GM23338 (cell line): ENCODE data around the gene PSMG1. TPM values are rescaled to one million over a fixed set of nuclear protein-coding genes. Genes with fewer than 3 reads are reported as not detected.

Experiments used
- ATAC-seq: fragments of 200-7000 bp; cut with Tn5 transposase; 3 replicates; pipeline ENCODE4 v1.9.1; 2020
- DNase-seq: peaks from one replicate; pipeline ENCODE4 v3.0.0-alpha.2; 2015; ENCODE audit warnings: low spot score
- H2AFZ ChIP-seq: fragments of 200-600 bp; sonication (generic); 2 replicates; pipeline ENCODE4 v1.8.0; 2016; ENCODE audit warnings: antibody characterized with exemption, mild to moderate bottlenecking, moderate library complexity
- H3F3A ChIP-seq: fragments of 200-600 bp; sonication (generic); replicated peaks from 2 replicates; pipeline ENCODE4 v1.8.0; 2017; ENCODE audit warnings: antibody characterized with exemption, mixed run types, low read depth
- H3K27ac ChIP-seq: fragments of 200-600 bp; sonication (generic); 2 replicates; pipeline ENCODE4 v1.6.1; 2016; ENCODE audit warnings: low read depth
- H3K27me3 ChIP-seq: fragments of 200-600 bp; sonication (generic); 2 replicates; pipeline ENCODE4 v1.8.0; 2016; ENCODE audit warnings: mild to moderate bottlenecking, mixed run types, moderate library complexity; ENCODE audit not compliant: insufficient read depth
- H3K36me3 ChIP-seq: fragments of 200-600 bp; sonication (generic); 2 replicates; pipeline ENCODE4 v1.8.0; 2016; ENCODE audit warnings: mild to moderate bottlenecking; ENCODE audit not compliant: insufficient read depth
- H3K4me1 ChIP-seq: fragments of 200-600 bp; sonication (generic); 2 replicates; pipeline ENCODE4 v1.8.0; 2016; ENCODE audit warnings: mild to moderate bottlenecking, moderate library complexity; ENCODE audit not compliant: insufficient read depth
- H3K4me2 ChIP-seq: fragments of 200-600 bp; sonication (generic); 2 replicates; pipeline ENCODE4 v1.7.1; 2017; ENCODE audit warnings: mixed run types
- H3K4me3 ChIP-seq: fragments of 200-600 bp; sonication (generic); 2 replicates; pipeline ENCODE4 v1.6.1; 2016; ENCODE audit warnings: mixed run types
- H3K79me2 ChIP-seq: fragments of 200-600 bp; sonication (generic); replicated peaks from 2 replicates; pipeline ENCODE4 v1.8.0; 2017; ENCODE audit warnings: mild to moderate bottlenecking; ENCODE audit not compliant: insufficient read depth
- H3K9me2 ChIP-seq: fragments of 200-600 bp; sonication (generic); 2 replicates; pipeline ENCODE4 v1.8.0; 2017; ENCODE audit not compliant: insufficient read depth
- H4K20me1 ChIP-seq: fragments of 200-600 bp; sonication (generic); replicated peaks from 2 replicates; pipeline ENCODE4 v1.8.0; 2017; ENCODE audit warnings: mild to moderate bottlenecking; ENCODE audit not compliant: insufficient read depth
- H3K27ac Mint-ChIP-seq: 2 replicates; pipeline ENCODE4 v1.8.0; 2020; ENCODE audit warnings: inconsistent platforms, mild to moderate bottlenecking, moderate library complexity, mixed read lengths
- H3K27me3 Mint-ChIP-seq: 3 replicates; pipeline ENCODE4 v1.8.0; 2022; ENCODE audit warnings: low read depth, mild to moderate bottlenecking, moderate library complexity, mixed read lengths, inconsistent platforms; ENCODE audit not compliant: insufficient read depth, poor library complexity
- H3K36me3 Mint-ChIP-seq: 3 replicates; pipeline ENCODE4 v1.8.0; 2021; ENCODE audit warnings: low read depth, mild to moderate bottlenecking, inconsistent platforms, moderate library complexity, mixed read lengths
- H3K4me1 Mint-ChIP-seq: 3 replicates; pipeline ENCODE4 v1.8.0; 2020; ENCODE audit warnings: mild to moderate bottlenecking, inconsistent platforms, mixed read lengths
- H3K4me3 Mint-ChIP-seq: 3 replicates; pipeline ENCODE4 v1.8.0; 2021; ENCODE audit warnings: moderate library complexity, mild to moderate bottlenecking, inconsistent platforms, mixed read lengths
- H3K9me3 Mint-ChIP-seq: 3 replicates; pipeline ENCODE4 v1.8.0; 2020; ENCODE audit warnings: moderate library complexity, mild to moderate bottlenecking, inconsistent platforms, mixed read lengths
- CREB1 ChIP-seq: fragments of 250-450 bp; sonication (Bioruptor Pico); IDR thresholded peaks from 2 replicates; pipeline ENCODE4 v1.5.0; 2020; ENCODE audit warnings: low read depth, mild to moderate bottlenecking, moderate library complexity
- EZH2 ChIP-seq: fragments of 200-600 bp; sonication (generic); IDR thresholded peaks from one replicate; pipeline ENCODE4 v1.8.0; 2017; ENCODE audit warnings: antibody characterized with exemption, mild to moderate bottlenecking, low read depth; ENCODE audit not compliant: unreplicated experiment
- EZH2phosphoT487 ChIP-seq: fragments of 200-600 bp; sonication (generic); IDR thresholded peaks from one replicate; pipeline ENCODE4 v1.8.1; 2018; ENCODE audit warnings: antibody characterized with exemption; ENCODE audit not compliant: unreplicated experiment
- JUNB ChIP-seq: IDR thresholded peaks from one replicate; pipeline ENCODE4 v1.6.1; 2016; ENCODE audit warnings: antibody characterized with exemption; ENCODE audit not compliant: unreplicated experiment
- NANOG ChIP-seq: IDR thresholded peaks from 2 replicates; pipeline ENCODE4 v1.6.1; 2016; ENCODE audit warnings: antibody characterized with exemption, borderline replicate concordance
- POLR2AphosphoS5 ChIP-seq: IDR thresholded peaks from 2 replicates; pipeline ENCODE4 v1.6.1; 2016; ENCODE audit warnings: antibody characterized with exemption, low read depth
- STAT1 ChIP-seq: IDR thresholded peaks from one replicate; pipeline ENCODE4 v1.6.1; 2016; ENCODE audit warnings: antibody characterized with exemption; ENCODE audit not compliant: unreplicated experiment
- ZNF114 ChIP-seq: fragments of 250-450 bp; sonication (Bioruptor Pico); IDR thresholded peaks from 2 replicates; pipeline ENCODE4 v1.5.0; 2020; ENCODE audit warnings: mild to moderate bottlenecking, moderate library complexity
- ZNF331 ChIP-seq: fragments of 250-450 bp; sonication (Bioruptor Pico); IDR thresholded peaks from 2 replicates; pipeline ENCODE4 v1.5.0; 2020; ENCODE audit warnings: low read depth, mild to moderate bottlenecking, moderate library complexity
- polyA plus RNA-seq: library from polyadenylated mRNA; unstranded; fragments of >200 nt; fragmentation: Nextera tagmentation; extraction: Ambion mirVana; gene quantifications from 2 replicates; pipeline ENCODE4 v1.2.1, GENCODE V29; 2016
- total RNA-seq: library from RNA; depleted of rRNA; stranded (reverse); fragments of >200 nt; shearing (Covaris generic); gene quantifications from 2 replicates; pipeline ENCODE4 v1.2.3, GENCODE V29; 2014
- TF ChIP-seq, protein P1 (sequence below): fragments of 250-450 bp; sonication (Bioruptor Pico); IDR thresholded peaks from 2 replicates; pipeline ENCODE4 v1.5.0; 2020; ENCODE audit warnings: mild to moderate bottlenecking, moderate library complexity
- TF ChIP-seq, protein P2 (sequence below): IDR thresholded peaks from one replicate; pipeline ENCODE4 v1.6.1; 2018; ENCODE audit warnings: antibody characterized with exemption; ENCODE audit not compliant: unreplicated experiment
- TF ChIP-seq, protein P3 (sequence below), 2 experiments: fragments of 200-600 bp in 1 of 2; sonication (generic) in 1 of 2; conservative IDR thresholded peaks; 2 replicates each; pipeline versions ENCODE4 v1.5.1 to v1.6.1; 2016 to 2017; ENCODE audit warnings: antibody characterized with exemption in 2 of 2, low read depth in 2 of 2, mild to moderate bottlenecking in 2 of 2, moderate library complexity in 1 of 2
- TF ChIP-seq, protein P4 (sequence below): IDR thresholded peaks from 2 replicates; pipeline ENCODE4 v1.6.1; 2016; ENCODE audit warnings: antibody characterized with exemption

The PSMG1 gene
- total and polyA plus RNA-seq, 2 experiments from 2014 or later: 78.4 to 158 TPM

DNA sequence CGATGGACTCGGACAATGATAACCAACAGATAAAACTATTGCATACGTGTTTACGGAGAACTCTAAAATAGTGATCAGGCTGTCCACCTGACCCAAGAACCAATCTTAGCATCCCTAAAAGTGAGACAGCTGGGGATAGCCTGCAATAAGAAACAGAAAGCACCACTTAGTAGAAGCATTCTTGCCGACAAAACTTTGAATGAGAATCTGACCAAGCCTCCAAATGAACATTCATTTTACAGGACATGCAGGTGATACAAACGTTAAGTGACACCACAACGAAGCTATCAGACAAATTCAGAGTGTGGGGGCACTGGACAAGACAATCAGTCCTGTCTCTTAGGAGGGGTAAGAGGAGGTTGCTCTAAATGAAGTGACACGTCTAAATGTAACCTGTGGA is 1.2 kb downstream of the PSMG1 start:
- Histone ChIP-seq H4K20me1 (peaks cover 8% of the 10 kb centered on the region), H3F3A (no peaks in the 10 kb centered on the region; the same call in 1 of the 2 replicates), H3K4me1 (peaks cover 17% of the 10 kb centered on the region; the same call in 1 of the 2 replicates), H3K79me2 (peaks cover 39% of the 10 kb centered on the region), H2AFZ (no peak overlapping the region), H3K4me2 (peak overlapping the region; percentile 80), H3K27me3 (no peaks in the 10 kb centered on the region), H3K36me3 (peaks cover 3% of the 10 kb centered on the region; the same call in 1 of the 2 replicates), H3K9me2 (no peaks in the 10 kb centered on the region), H3K4me3 (peak overlapping the region; percentile 71), H3K27ac (no peak overlapping the region)
- Mint-ChIP-seq H3K27me3 (peaks cover 8% of the 10 kb centered on the region), H3K4me3 (peak overlapping the region; percentile 97), H3K36me3 (peaks cover 28% of the 10 kb centered on the region), H3K9me3 (no peaks in the 10 kb centered on the region), H3K27ac (no peak overlapping the region), H3K4me1 (peaks cover 24% of the 10 kb centered on the region)
- ATAC-seq (no peak), DNase-seq (no peak)
- no peak for TF ChIP-seq STAT1
- TF ChIP-seq, protein P1, sequence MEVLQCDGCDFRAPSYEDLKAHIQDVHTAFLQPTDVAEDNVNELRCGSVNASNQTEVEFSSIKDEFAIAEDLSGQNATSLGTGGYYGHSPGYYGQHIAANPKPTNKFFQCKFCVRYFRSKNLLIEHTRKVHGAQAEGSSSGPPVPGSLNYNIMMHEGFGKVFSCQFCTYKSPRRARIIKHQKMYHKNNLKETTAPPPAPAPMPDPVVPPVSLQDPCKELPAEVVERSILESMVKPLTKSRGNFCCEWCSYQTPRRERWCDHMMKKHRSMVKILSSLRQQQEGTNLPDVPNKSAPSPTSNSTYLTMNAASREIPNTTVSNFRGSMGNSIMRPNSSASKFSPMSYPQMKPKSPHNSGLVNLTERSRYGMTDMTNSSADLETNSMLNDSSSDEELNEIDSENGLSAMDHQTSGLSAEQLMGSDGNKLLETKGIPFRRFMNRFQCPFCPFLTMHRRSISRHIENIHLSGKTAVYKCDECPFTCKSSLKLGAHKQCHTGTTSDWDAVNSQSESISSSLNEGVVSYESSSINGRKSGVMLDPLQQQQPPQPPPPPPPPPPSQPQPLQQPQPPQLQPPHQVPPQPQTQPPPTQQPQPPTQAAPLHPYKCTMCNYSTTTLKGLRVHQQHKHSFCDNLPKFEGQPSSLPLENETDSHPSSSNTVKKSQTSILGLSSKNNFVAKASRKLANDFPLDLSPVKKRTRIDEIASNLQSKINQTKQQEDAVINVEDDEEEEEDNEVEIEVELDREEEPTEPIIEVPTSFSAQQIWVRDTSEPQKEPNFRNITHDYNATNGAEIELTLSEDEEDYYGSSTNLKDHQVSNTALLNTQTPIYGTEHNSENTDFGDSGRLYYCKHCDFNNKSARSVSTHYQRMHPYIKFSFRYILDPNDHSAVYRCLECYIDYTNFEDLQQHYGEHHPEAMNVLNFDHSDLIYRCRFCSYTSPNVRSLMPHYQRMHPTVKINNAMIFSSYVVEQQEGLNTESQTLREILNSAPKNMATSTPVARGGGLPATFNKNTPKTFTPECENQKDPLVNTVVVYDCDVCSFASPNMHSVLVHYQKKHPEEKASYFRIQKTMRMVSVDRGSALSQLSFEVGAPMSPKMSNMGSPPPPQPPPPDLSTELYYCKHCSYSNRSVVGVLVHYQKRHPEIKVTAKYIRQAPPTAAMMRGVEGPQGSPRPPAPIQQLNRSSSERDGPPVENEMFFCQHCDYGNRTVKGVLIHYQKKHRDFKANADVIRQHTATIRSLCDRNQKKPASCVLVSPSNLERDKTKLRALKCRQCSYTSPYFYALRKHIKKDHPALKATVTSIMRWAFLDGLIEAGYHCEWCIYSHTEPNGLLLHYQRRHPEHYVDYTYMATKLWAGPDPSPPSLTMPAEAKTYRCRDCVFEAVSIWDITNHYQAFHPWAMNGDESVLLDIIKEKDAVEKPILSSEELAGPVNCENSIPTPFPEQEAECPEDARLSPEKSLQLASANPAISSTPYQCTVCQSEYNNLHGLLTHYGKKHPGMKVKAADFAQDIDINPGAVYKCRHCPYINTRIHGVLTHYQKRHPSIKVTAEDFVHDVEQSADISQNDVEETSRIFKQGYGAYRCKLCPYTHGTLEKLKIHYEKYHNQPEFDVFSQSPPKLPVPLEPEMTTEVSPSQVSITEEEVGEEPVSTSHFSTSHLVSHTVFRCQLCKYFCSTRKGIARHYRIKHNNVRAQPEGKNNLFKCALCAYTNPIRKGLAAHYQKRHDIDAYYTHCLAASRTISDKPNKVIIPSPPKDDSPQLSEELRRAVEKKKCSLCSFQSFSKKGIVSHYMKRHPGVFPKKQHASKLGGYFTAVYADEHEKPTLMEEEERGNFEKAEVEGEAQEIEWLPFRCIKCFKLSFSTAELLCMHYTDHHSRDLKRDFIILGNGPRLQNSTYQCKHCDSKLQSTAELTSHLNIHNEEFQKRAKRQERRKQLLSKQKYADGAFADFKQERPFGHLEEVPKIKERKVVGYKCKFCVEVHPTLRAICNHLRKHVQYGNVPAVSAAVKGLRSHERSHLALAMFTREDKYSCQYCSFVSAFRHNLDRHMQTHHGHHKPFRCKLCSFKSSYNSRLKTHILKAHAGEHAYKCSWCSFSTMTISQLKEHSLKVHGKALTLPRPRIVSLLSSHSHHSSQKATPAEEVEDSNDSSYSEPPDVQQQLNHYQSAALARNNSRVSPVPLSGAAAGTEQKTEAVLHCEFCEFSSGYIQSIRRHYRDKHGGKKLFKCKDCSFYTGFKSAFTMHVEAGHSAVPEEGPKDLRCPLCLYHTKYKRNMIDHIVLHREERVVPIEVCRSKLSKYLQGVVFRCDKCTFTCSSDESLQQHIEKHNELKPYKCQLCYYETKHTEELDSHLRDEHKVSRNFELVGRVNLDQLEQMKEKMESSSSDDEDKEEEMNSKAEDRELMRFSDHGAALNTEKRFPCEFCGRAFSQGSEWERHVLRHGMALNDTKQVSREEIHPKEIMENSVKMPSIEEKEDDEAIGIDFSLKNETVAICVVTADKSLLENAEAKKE (CRISPR knock-in tag): no peak
- no peak for TF ChIP-seq EZH2
- TF ChIP-seq POLR2AphosphoS5: no peak
- TF ChIP-seq ZNF331 (CRISPR knock-in tag): no peak
- no peak for TF ChIP-seq CREB1 (CRISPR knock-in tag)
- TF ChIP-seq, protein P2, sequence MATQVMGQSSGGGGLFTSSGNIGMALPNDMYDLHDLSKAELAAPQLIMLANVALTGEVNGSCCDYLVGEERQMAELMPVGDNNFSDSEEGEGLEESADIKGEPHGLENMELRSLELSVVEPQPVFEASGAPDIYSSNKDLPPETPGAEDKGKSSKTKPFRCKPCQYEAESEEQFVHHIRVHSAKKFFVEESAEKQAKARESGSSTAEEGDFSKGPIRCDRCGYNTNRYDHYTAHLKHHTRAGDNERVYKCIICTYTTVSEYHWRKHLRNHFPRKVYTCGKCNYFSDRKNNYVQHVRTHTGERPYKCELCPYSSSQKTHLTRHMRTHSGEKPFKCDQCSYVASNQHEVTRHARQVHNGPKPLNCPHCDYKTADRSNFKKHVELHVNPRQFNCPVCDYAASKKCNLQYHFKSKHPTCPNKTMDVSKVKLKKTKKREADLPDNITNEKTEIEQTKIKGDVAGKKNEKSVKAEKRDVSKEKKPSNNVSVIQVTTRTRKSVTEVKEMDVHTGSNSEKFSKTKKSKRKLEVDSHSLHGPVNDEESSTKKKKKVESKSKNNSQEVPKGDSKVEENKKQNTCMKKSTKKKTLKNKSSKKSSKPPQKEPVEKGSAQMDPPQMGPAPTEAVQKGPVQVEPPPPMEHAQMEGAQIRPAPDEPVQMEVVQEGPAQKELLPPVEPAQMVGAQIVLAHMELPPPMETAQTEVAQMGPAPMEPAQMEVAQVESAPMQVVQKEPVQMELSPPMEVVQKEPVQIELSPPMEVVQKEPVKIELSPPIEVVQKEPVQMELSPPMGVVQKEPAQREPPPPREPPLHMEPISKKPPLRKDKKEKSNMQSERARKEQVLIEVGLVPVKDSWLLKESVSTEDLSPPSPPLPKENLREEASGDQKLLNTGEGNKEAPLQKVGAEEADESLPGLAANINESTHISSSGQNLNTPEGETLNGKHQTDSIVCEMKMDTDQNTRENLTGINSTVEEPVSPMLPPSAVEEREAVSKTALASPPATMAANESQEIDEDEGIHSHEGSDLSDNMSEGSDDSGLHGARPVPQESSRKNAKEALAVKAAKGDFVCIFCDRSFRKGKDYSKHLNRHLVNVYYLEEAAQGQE: no peak
- no peak for TF ChIP-seq EZH2phosphoT487
- TF ChIP-seq ZNF114 (CRISPR knock-in tag): no peak
- TF ChIP-seq NANOG: no peak
- TF ChIP-seq, protein P3, sequence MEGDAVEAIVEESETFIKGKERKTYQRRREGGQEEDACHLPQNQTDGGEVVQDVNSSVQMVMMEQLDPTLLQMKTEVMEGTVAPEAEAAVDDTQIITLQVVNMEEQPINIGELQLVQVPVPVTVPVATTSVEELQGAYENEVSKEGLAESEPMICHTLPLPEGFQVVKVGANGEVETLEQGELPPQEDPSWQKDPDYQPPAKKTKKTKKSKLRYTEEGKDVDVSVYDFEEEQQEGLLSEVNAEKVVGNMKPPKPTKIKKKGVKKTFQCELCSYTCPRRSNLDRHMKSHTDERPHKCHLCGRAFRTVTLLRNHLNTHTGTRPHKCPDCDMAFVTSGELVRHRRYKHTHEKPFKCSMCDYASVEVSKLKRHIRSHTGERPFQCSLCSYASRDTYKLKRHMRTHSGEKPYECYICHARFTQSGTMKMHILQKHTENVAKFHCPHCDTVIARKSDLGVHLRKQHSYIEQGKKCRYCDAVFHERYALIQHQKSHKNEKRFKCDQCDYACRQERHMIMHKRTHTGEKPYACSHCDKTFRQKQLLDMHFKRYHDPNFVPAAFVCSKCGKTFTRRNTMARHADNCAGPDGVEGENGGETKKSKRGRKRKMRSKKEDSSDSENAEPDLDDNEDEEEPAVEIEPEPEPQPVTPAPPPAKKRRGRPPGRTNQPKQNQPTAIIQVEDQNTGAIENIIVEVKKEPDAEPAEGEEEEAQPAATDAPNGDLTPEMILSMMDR (conservative IDR thresholded peaks at IDR 0.05; ENCODE audit: low read depth in 2 of 2): no peak
- no peak for TF ChIP-seq JUNB
- TF ChIP-seq, protein P4, sequence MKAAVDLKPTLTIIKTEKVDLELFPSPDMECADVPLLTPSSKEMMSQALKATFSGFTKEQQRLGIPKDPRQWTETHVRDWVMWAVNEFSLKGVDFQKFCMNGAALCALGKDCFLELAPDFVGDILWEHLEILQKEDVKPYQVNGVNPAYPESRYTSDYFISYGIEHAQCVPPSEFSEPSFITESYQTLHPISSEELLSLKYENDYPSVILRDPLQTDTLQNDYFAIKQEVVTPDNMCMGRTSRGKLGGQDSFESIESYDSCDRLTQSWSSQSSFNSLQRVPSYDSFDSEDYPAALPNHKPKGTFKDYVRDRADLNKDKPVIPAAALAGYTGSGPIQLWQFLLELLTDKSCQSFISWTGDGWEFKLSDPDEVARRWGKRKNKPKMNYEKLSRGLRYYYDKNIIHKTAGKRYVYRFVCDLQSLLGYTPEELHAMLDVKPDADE: no peak
